ENCODE data around the gene ADGRG1. TPM values are rescaled to one million over a fixed set of nuclear protein-coding genes. Genes with fewer than 3 reads are reported as not detected.
A peak's percentile ranks its signal among the peaks of the same experiment; 100 is the strongest.

Gene ADGRG1
- total and polyA plus RNA-seq, 2 donors (not counting 1 experiment from before 2014, with no cell fraction given): 1.6 to 1.8 TPM

GRCh38 chr16:57689762-57690558, 61.5 kb downstream of the ADGRG1 start:
- H3K4me3 ChIP-seq (replicated peaks in 1 of 4; ENCODE audit: control extremely low read depth in 1 of 4, insufficient read depth in 1 of 4, low read depth in 3 of 4, low read length in 4 of 4): no peak overlapping the region
- peaks cover 13% of the 10 kb centered on the region for H3K27me3 ChIP-seq (ENCODE audit: control insufficient read depth, insufficient read depth, low read length)
- TF ChIP-seq, protein P1, sequence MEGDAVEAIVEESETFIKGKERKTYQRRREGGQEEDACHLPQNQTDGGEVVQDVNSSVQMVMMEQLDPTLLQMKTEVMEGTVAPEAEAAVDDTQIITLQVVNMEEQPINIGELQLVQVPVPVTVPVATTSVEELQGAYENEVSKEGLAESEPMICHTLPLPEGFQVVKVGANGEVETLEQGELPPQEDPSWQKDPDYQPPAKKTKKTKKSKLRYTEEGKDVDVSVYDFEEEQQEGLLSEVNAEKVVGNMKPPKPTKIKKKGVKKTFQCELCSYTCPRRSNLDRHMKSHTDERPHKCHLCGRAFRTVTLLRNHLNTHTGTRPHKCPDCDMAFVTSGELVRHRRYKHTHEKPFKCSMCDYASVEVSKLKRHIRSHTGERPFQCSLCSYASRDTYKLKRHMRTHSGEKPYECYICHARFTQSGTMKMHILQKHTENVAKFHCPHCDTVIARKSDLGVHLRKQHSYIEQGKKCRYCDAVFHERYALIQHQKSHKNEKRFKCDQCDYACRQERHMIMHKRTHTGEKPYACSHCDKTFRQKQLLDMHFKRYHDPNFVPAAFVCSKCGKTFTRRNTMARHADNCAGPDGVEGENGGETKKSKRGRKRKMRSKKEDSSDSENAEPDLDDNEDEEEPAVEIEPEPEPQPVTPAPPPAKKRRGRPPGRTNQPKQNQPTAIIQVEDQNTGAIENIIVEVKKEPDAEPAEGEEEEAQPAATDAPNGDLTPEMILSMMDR (conservative IDR thresholded peaks at IDR 0.05 in 1 of 2, IDR thresholded peaks at IDR 0.05 in 1 of 2; ENCODE audit: low read depth in 1 of 2, low read length in 2 of 2): no peak
- peak; percentile 39 for TF ChIP-seq EZH2 (IDR thresholded peaks at IDR 0.05; ENCODE audit: low read length, missing control alignments)
- H2AFZ ChIP-seq (ENCODE audit: low read length): no peak overlapping the region
- no peak overlapping the region for H3K4me2 ChIP-seq (ENCODE audit: extremely low read depth, insufficient read depth, low read length)
- no peak overlapping the region for H3K27ac ChIP-seq (ENCODE audit: insufficient read depth, low read length)
- H4K20me1 ChIP-seq (ENCODE audit: control insufficient read depth, extremely low read depth, insufficient read depth, low read length): no peaks in the 10 kb centered on the region
- H3K9me3 ChIP-seq (ENCODE audit: control insufficient read depth, insufficient read depth, low read depth, low read length): no peaks in the 10 kb centered on the region
- H3K36me3 ChIP-seq (ENCODE audit: control insufficient read depth, insufficient read depth, low read length): no peaks in the 10 kb centered on the region
- no peak for DNase-seq (ENCODE audit: low read depth in 2 of 2)
- no peaks in the 10 kb centered on the region for H3K4me1 ChIP-seq (ENCODE audit: control insufficient read depth, extremely low read depth, insufficient read depth, low read length)
- no peaks in the 10 kb centered on the region for H3K79me2 ChIP-seq (ENCODE audit: control insufficient read depth, insufficient read depth, low read length)
- no peak overlapping the region for H3K9ac ChIP-seq (ENCODE audit: insufficient read depth, low read length)

- no peaks in the 10 kb centered on the region for H3K36me3 ChIP-seq (ENCODE audit: control insufficient read depth, insufficient read depth, low read length)
- H3K4me3 ChIP-seq (replicated peaks in 1 of 4; ENCODE audit: control extremely low read depth in 1 of 4, insufficient read depth in 1 of 4, low read depth in 3 of 4, low read length in 4 of 4): no peak overlapping the region
- H3K79me2 ChIP-seq (ENCODE audit: control insufficient read depth, insufficient read depth, low read length): no peaks in the 10 kb centered on the region
- DNase-seq (ENCODE audit: low read depth in 2 of 2): no peak
- no peak overlapping the region for H3K4me2 ChIP-seq (ENCODE audit: extremely low read depth, insufficient read depth, low read length)
- H3K27me3 ChIP-seq (ENCODE audit: control insufficient read depth, insufficient read depth, low read length): peaks cover 13% of the 10 kb centered on the region
- no peaks in the 10 kb centered on the region for H3K4me1 ChIP-seq (ENCODE audit: control insufficient read depth, extremely low read depth, insufficient read depth, low read length)
- no peaks in the 10 kb centered on the region for H4K20me1 ChIP-seq (ENCODE audit: control insufficient read depth, extremely low read depth, insufficient read depth, low read length)
- H3K9ac ChIP-seq (ENCODE audit: insufficient read depth, low read length): no peak overlapping the region
- TF ChIP-seq, protein P1 (conservative IDR thresholded peaks at IDR 0.05 in 1 of 2, IDR thresholded peaks at IDR 0.05 in 1 of 2; ENCODE audit: low read depth in 1 of 2, low read length in 2 of 2): no peak
- no peak for TF ChIP-seq EZH2 (IDR thresholded peaks at IDR 0.05; ENCODE audit: low read length, missing control alignments)
- H3K27ac ChIP-seq (ENCODE audit: insufficient read depth, low read length): no peak overlapping the region
- no peak overlapping the region for H2AFZ ChIP-seq (ENCODE audit: low read length)
- no peaks in the 10 kb centered on the region for H3K9me3 ChIP-seq (ENCODE audit: control insufficient read depth, insufficient read depth, low read depth, low read length)
Observed at GRCh38 chr16:57690782-57691471, 62.5 kb downstream of the ADGRG1 start.

DNA sequence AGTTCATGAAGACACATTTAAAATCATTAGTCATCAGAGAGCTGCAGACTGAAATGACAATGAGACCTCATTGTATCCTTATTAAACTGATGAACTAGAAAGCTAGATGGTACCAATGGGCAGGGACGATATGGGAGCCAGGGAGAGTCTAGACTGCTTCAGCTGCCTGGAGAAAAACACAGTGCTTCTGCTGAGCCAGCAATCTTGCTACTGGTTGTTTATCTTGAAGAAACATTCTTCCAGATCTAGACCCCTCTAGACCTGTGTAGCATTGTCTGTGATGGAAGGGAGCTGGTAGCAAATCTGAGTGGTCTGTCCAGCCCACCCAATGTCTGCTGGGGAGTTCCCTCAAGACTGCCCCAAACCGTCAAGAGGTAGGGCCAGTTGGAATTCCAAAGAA, 64.2 kb downstream of the ADGRG1 start:
- Histone ChIP-seq H3K4me1 (ENCODE audit: control insufficient read depth, extremely low read depth, insufficient read depth, low read length) (no peaks in the 10 kb centered on the region), H3K9ac (ENCODE audit: insufficient read depth, low read length) (no peak overlapping the region), H3K36me3 (ENCODE audit: control insufficient read depth, insufficient read depth, low read length) (no peaks in the 10 kb centered on the region), H3K79me2 (ENCODE audit: control insufficient read depth, insufficient read depth, low read length) (no peaks in the 10 kb centered on the region), H3K27ac (ENCODE audit: insufficient read depth, low read length) (no peak overlapping the region), H3K4me2 (ENCODE audit: extremely low read depth, insufficient read depth, low read length) (no peak overlapping the region), H2AFZ (ENCODE audit: low read length) (no peak overlapping the region), H3K9me3 (ENCODE audit: control insufficient read depth, insufficient read depth, low read depth, low read length) (no peaks in the 10 kb centered on the region), H3K4me3 (replicated peaks in 1 of 4; ENCODE audit: control extremely low read depth in 1 of 4, insufficient read depth in 1 of 4, low read depth in 3 of 4, low read length in 4 of 4) (no peak overlapping the region), H3K27me3 (ENCODE audit: control insufficient read depth, insufficient read depth, low read length) (peaks cover 5% of the 10 kb centered on the region), H4K20me1 (ENCODE audit: control insufficient read depth, extremely low read depth, insufficient read depth, low read length) (no peaks in the 10 kb centered on the region)
- no peak for DNase-seq (ENCODE audit: low read depth in 2 of 2)
- TF ChIP-seq, protein P1 (conservative IDR thresholded peaks at IDR 0.05 in 1 of 2, IDR thresholded peaks at IDR 0.05 in 1 of 2; ENCODE audit: low read depth in 1 of 2, low read length in 2 of 2): no peak
- no peak for TF ChIP-seq EZH2 (IDR thresholded peaks at IDR 0.05; ENCODE audit: low read length, missing control alignments)
